ENCODE data around the gene IP6K3.

The IP6K3 gene

DNA sequence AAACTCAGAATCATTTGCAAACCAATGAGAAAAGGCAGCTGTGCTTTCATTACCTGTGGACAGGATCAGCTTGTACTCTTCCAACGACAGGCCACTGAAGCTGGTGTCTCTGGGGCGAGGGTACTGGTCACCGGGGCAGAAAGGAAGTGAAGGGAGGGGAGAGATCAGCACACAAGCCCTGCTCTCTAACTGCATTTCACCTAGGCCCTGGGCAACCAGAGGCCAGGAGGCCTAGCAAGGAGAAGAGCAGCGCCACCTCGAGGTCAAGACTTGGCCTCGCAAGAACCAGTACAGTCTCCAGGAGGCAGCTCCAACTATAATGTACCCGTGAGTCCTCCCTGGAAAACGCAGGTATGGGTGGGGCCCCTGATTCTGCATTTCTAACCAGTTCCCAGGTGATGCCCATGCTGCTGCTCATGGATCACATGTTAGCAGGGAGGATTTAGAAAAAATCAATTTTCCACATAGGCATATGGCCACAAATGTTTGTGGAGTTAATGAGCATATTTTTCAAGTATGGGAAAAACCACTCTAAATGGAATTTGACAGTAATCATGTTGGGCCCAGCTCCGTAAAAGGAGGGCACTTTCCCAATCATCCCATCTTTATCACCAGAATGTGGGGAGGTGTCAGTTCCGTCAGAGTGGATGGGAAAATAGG, 46.2 kb downstream of the IP6K3 start:
- DNase-seq, result peak; percentile 29

DNA sequence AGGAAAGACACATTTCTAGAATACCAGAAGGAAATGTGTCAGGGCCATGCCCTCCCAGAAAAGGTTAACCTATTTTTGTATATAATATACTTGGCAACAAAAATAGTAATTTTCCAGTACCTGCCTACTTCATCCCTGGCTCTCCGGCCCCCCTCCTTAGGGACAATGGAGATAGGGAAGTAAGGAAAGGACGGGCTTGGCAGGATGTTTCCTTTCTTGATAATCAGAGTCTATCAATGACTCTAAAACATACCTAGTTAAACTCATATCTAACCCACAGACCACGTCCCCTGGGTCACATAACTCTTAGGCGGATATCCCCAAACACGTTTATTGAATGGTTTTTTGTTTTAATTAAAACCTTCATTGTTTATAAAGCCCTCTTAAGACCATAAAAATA, 47.0 kb downstream of the IP6K3 start:
- no peak for DNase-seq

DNA sequence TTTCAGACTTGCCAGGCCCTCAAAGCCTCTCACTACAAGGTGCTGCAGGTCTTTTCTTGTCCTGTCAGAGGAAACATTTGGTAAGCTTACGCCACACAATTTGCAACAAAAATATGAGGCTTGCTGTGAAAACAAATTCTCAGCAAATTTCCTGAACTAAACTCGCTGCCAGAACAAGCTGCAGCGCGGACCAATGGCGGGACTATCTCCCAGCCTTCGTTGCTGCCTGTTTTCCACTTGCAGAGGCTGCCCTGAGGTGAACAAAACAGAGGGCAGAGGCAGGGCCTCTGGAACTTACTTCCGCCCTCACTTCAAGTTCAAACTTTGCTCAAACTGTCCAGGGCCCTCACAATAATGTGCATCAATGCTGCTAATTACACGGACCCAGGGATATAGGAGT, 47.6 kb downstream of the IP6K3 start:
- no peak for DNase-seq

DNA sequence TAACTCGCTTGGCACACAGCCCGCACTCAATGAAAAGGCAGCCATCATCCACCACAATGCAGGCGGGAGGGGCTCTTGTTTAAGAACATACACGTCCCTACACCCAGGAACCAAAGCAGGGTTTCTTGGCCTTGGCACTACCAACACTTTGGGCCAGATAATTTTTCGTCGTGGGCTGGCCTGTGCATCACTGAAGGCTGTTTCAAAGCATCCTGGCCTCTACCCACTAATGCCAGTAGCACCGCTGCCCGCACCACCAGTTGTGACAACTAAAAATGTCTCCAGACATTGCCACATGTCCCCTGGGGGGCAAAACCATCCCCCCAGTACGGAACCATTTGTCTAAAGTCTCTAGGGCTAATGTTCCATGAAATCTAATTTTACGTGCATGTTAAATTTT, 48.2 kb downstream of the IP6K3 start:
- no peak for DNase-seq

DNA sequence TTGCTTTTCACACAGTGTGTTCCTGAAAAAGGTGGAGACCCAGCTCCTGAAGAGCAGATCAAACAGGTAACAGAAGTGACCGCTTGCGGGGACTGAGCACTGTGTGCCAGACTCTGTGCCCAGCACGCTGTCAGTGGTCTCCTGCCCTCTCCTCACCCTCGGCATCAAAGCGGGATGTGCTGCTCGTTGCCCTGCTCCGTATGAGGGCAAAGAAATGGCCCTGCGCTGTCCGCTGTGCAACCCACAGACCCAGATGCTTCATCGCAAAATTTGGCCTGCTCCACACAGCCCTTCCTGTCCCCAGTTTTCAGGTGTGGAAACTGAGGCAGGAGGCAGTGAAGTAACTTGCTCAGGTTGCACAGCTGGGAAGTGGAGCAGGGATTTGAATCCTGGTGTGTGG, 48.9 kb downstream of the IP6K3 start:
- no peak for DNase-seq

DNA sequence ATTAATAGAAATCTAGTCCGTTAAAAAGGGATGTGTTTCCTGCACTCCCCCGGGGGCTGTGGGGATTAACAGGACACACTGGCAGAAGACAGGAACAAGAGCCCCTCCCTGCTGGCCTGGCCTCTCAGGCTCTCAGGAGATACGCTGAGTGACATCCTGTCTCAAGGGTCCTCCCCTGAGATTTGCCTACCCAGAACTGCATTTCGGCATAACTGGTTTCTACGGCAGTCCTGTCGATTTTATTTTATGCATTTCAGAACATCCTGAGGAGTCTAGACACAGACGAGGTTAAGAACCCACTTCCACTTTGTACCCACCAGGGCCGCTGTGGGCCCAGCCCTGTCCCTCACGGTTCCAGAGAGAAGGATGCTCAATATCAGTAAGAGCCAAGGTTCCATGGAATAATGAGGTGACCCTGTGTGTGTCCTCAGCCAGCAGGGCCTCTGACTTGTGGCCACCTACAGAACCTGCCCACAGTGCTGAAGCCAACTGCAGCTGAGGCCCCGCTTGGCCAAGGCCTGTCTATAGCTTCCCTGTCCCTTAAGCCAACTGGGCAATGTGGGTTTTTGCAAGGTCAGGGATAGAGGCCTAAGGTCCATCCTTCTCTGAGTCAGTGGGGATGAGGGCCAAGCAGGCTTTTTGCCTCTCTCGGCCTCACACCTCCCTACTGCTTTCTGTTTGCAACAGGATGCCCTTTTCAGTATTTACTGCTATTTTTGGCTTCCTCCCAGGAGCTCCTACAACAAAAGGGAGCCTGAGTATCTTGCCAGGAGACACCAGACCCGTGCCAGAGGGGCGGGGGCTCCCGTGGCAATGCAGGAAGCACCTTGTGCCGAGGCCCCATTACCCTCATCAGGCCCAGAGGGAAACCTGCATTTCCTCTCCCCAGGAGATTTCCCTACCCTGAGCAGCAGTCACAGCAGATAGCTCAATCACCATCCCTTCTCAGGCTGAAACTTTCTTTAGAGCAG, 49.9 kb downstream of the IP6K3 start:
- no peak for DNase-seq

DNA sequence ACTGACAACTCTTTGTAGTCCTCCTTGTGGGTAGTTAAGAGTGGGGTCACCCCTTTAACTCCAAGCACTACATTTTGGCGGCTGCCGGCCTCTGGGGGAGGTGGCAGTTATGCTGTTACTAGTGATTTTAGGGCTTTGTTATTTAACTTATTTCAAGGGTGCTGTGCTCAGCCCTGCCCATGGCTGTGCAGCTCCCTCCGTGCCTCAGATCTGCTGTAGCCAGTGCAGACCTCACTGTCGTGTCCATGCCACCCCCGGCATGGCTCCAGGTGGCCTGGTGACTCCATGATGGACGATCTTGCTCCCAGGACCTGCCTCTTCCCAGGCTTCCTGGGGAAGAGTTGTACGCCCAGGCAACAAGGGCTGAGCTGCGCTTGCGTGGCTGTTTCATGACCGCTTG, 50.6 kb downstream of the IP6K3 start:
- DNase-seq, result no peak

DNA sequence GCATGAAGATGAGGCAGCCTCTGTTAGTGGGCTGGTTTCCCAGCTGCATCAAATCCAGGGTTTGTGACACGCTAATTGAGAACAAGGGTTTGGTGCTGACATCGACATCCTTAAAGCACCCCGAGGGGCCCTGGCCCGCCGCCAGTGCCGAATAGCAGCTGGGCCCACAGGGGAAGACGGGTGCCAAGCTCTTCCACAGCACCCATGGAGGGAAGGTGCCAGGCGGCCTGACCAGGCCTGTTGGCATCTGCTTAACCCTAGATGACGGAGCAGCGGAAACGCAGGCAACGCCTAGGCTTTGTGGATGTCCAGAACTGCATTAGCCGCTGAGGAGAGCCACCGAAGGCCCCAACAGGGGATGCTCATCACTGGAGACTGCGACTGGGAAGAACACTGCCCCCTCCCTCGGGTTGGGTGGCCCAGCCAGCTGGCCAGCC, 51.2 kb downstream of the IP6K3 start:
- DNase-seq, result no peak

DNA sequence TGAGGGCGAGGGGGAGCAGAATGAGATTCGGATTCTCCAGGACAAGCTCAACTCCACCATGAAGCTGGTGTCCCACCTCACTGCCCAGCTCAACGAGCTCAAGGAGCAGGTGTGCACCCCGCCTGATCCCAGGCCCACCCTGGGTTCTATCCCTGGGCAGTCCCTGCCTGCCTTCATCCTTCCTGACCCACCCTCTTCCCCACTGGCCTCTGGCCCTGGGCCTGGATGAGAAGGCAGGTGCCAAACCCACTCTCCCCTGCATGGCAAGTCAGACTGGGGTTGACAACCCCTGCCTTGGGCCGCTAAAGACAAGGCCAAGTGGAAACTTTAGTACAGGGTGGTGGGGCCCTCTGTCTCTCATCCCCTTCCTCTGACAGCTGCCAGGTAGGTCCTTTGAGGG, 51.7 kb downstream of the IP6K3 start:
- DNase-seq, result no peak

DNA sequence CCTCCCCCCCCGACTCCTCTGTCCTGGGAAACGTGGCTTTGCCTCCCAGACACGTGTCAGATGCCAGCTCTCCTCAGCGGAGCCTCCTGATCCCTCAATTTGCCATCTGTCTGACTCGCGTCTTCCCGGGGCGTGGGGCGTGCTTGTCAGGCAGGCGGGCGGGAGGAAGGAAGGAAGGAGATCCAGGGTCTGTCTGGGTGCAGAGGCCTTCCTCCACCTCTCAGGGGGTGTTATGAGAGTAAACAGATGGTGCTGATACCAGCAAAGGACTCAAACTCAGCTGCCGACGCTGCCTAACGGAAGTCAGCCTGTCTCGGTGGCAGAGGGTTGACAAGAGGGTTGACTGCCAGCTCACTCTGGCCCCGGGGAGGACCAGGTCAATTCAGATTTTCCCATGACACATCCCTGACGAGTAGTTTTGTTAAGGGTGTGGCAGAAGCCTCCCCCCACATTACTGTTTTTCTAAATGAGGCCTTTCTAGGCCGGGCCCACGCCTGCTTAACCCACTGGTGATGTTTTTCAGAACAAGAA, 52.2 kb downstream of the IP6K3 start:
- peak; percentile 96 for DNase-seq

DNA sequence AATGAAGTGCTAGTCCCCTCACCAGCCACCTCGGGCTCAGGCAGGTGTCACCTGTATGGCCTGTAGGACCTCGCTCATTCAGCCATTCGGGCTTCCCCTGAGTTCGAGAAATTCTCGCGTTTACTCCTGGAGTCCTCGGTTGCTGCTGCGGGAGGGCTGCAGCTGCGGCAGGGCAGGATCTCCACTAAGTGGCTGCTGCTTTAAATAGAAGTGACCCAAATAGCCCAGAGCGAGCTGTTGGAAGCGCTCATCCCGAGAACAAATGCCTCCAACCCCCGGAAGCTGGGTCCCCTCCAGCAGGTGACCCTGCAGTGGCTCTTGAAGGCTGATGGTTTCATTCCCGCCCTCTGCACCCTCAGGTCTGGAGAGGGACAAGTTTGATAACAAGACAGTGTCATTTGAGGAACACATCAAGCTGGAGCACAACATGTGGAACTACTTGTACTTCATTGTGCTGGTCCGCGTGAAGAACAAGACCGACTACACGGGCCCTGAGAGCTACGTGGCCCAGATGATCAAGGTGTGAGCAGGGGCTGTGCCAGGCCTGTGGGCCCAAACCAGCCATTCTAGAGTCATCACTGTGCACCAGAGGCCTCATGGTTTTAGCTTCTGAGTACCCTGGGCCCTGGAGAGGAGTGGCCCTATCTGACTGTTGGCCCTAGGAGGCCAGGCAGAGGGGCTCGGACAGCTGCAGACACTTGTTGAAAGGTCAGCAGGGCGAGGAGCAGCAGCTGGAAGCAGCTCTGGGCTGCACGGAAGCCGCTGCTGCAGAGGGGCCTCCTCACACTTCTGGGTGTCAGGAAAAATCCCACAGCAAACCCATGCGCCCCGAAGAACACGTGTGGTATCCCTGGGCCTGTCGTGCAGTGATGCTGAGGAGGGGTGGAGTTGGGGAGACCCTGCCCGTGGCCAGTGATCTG, 53.3 kb downstream of the IP6K3 start:
- DNase-seq, result no peak

DNA sequence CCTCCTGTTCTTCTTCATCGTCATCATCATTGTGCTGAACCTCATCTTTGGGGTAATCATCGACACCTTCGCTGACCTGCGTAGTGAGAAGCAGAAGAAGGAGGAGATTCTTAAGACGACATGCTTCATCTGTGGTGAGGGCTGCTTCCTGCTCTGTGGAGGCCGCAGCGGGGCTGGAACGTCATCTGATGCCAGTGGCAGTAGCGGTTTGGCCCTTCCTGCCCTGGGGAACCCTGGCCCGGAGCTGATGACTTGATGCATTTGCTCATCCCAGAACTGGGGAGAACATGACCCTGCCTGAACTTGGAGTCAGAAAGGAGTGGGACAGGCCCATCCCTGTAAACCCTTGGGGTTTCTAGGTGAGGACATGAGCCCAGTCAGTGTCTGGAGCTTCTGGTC, 53.9 kb downstream of the IP6K3 start:
- DNase-seq, result no peak

DNA sequence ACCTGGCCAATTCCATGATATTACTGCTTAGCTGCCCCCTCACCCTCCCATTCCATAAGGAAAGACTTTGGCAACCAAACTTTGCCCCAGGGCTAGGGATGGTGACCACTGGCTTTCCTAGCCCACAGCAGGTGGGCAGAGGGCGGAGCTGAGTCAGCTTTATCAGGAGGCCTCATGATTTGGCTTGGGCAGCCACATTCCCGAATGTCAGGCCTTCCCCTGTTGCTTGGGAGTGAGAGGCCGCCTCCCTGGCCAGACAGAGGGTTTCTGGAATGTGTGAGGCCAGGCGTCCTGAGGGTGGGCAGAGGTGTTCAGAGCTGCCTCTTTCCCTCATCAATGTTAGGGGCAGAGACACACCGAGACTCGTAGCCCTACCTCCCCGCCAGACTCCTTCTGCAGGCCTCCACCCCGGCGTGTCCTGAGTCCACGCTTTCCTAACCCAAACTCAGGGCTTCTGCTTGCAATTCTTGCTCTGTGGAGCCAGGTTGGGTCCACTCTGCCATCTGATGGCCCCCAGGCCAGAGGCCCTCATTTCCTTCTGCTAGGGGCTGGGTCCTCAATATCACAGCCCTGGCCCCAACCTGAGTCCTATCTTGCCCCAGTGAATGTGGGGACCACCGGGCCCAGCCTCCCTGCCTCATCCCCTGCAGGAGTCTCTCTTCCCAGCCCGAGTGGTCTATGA, 54.5 kb downstream of the IP6K3 start:
- no peak for DNase-seq

DNA sequence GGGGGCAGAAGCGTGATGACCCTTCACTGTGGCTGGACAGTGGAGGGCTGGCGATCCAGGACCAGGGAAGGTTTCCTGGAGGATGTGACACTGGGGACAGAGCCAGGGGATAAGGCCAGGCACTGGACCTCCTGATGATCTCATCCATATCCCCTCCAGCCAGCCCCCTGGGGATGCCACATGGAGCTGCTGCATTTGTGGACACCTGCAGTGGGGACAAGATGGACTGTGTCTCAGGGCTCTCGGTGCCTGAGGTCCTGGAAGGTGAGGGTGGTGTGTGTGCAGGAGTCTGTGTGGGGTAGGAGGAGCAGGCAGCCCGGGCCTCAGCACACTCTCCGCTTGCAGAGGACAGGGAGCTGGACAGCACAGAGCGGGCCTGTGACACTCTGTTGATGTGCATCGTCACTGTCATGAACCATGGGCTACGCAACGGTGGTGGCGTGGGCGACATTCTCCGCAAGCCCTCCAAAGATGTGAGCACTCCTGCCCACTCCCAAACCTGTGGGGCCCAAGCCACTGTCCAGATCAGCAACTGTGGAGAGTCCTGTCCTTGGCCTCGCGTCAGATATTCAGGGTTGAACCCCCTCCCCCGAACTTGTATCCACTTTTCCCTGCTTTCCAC, 55.1 kb downstream of the IP6K3 start:
- DNase-seq, result no peak

DNA sequence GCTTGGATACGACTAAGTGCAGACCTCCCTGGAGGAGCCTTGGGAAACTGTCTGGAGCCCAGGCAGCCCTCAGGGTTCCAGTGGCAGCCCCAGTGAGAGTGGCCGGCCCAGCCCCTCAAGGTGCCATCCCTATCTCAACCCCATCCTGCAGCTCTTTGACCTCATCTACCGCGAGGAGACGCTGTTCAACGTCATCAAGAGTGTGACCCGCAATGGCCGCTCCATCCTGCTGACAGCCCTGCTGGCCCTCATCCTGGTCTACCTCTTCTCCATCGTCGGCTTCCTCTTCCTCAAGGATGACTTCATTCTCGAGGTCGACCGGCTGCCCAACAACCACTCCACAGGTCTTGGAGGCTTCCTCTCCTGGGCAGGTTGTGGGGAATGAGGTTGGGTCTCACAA, 55.9 kb downstream of the IP6K3 start:
- DNase-seq, result no peak

DNA sequence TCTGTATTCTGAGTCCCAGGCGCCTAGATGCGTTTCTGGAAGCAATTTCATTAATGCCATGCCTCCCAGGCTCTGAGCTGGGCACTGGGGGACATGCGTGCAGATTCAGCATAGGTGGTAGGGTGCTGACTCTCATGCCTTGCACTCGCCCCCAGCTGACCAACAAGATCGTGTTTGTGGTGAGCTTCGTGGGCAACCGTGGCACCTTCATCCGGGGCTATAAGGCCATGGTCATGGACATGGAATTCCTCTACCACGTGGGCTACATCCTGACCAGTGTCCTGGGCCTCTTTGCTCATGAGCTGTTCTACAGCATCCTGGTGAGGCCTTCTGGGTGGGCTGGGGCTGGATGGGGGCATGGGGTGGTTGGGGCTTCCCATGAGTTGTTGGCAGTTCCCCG, 56.8 kb downstream of the IP6K3 start:
- DNase-seq, result no peak

DNA sequence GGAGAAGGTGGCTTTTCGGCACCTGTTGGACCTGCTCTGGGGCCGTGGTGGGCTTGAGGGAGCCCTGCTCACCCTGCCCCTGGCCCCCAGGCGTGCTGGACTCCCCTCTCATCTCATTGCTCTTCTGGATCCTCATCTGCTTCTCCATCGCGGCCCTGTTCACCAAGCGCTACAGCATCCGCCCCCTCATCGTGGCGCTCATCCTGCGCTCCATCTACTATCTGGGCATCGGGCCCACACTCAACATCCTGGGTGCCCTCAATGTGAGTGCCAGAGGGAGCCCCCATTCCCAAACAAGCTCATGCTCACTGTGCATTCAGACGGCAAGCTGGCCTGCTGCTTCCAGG, 57.6 kb downstream of the IP6K3 start:
- no peak for DNase-seq

DNA sequence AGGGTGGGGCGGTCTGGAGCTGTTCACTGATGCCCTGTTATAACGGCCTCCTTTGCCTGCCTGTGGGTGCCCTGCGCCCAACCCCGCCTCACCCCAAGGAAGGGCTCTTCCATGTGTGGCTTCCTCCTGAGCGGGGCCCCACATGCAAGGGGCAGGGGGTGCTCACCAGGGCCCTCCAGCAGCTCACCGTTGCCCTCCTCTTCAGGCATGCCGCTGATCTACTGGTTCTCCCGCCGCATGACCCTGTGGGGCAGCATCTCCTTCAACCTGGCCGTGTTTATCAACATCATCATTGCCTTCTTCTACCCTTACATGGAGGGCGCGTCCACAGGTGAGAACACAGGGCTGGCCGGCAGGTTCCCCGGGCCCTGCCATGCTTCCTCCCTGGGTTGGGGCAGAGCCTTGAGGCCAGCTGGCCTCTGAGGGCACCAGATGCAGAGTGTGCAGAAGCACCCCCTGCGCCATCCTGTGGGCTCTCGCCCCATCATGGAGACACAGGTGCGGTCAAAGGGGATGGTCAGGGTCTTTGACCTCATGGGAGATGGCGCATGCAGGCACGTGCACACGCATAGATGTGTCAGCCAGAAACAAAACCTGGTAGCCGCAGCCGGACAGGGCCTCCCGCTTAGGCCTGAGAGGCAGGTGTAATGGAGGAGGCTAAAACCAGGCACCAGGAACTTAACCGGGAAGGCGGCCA, 58.1 kb downstream of the IP6K3 start:
- no peak for DNase-seq

DNA sequence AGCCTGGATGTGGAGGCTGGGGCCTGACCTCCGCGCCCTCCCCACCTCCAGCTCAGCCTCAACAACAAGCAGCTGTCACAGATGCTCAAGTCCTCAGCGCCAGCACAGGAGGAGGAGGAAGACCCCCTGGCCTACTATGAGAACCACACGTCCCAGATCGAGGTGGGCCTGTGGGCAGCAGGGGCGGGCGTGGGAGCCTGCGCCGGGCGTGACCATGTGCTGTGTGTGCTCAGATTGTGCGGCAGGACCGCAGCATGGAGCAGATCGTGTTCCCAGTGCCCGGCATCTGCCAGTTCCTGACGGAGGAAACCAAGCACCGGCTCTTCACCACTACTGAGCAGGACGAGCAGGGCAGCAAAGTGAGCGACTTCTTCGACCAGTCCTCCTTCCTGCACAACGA, 58.7 kb downstream of the IP6K3 start:
- DNase-seq, result no peak

DNA sequence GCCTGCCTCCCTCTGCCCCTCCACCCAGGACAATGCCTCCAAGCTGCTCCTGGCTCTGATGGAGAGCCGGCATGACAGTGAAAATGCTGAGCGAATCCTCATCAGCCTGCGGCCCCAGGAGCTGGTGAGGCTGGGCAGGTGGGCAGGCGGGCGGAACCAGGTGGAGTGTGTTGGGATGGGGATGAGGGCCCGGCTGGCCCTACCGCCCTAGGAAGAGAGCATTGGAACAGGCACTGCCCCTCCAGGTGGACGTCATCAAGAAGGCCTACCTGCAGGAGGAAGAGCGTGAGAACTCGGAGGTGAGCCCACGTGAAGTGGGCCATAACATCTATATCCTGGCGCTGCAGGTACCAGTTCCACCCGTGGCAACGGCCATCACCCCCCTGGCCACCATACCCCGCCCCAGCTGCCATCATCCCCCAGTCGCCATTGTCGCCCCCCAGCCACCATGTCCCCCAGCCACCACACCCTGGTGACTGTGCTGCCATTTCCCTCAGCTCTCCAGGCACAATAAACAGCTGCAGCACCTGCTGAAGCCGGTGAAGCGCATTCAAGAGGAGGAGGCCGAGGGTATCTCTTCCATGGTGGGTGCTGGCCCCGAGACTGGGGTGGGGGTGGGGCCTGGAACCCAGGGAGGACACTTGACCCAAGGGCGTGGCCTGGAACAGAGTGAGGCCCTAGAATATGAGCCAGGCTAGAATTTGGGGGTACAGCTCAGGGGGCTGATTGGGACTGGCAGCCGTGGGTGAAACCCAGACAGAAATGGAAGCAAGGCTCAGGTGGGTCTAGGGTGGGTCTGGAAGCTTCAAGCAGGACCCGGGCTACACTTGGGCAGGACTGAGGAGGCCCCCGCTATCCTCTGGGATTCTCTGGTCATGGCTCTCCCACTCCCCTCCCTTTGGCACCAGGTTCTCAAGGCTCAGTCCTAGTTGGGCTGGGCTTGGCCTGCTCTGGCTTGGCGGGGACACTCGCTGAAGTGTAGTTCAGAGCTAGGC, 59.4 kb downstream of the IP6K3 start:
- no peak for DNase-seq
